SK-N-SH treated with all-trans-retinoic acid at 6 μM for 48 hours (cell line): ENCODE measurements around the gene RITA1.

Experiments used
- ATAC-seq: fragments of 200-7000 bp; cut with Tn5 transposase; 3 replicates; pipeline ENCODE4 v1.9.1; 2020; ENCODE audit warnings: mild to moderate bottlenecking, moderate library complexity
- ARNTL ChIP-seq: fragments of 450-650 bp; formaldehyde crosslinking; IDR thresholded peaks from 2 replicates; pipeline ENCODE4 v1.5.0; 2020; ENCODE audit warnings: low read depth, mild to moderate bottlenecking, moderate library complexity, borderline replicate concordance
- BACH2 ChIP-seq: fragments of 250-450 bp; sonication (Bioruptor Pico); IDR thresholded peaks from 2 replicates; pipeline ENCODE4 v1.9.0; 2021; ENCODE audit warnings: mild to moderate bottlenecking, borderline replicate concordance
- CSDC2 ChIP-seq: fragments of 250-450 bp; sonication (Bioruptor Pico); IDR thresholded peaks from 2 replicates; pipeline ENCODE4 v1.5.0; 2020; ENCODE audit warnings: mild to moderate bottlenecking, moderate library complexity
- ESRRG ChIP-seq: fragments of 250-450 bp; sonication (Bioruptor Pico); IDR thresholded peaks from 2 replicates; pipeline ENCODE4 v1.6.1; 2021; ENCODE audit warnings: mild to moderate bottlenecking
- ISL1 ChIP-seq: fragments of 250-450 bp; sonication (Bioruptor Pico); IDR thresholded peaks from 2 replicates; pipeline ENCODE4 v2.1.2; 2022; ENCODE audit warnings: mild to moderate bottlenecking, moderate library complexity
- OSR1 ChIP-seq: fragments of 250-450 bp; sonication (Bioruptor Pico); IDR thresholded peaks from 2 replicates; pipeline ENCODE4 v1.8.0; 2022; ENCODE audit warnings: moderate library complexity, mild to moderate bottlenecking, inconsistent platforms
- PPARA ChIP-seq: fragments of 250-450 bp; sonication (Bioruptor Pico); IDR thresholded peaks from 2 replicates; pipeline ENCODE4 v1.5.0; 2020; ENCODE audit warnings: mild to moderate bottlenecking, borderline replicate concordance
- RARB ChIP-seq: fragments of 250-450 bp; sonication (Bioruptor Pico); IDR thresholded peaks from 2 replicates; pipeline ENCODE4 v1.8.0; 2021; ENCODE audit warnings: mild to moderate bottlenecking, moderate library complexity
- SNAI2 ChIP-seq: fragments of 250-450 bp; sonication (Bioruptor Pico); IDR thresholded peaks from 2 replicates; pipeline ENCODE4 v1.5.0; 2020; ENCODE audit warnings: mild to moderate bottlenecking, moderate library complexity
- TCF4 ChIP-seq: fragments of 250-450 bp; sonication (Bioruptor Pico); IDR thresholded peaks from 2 replicates; pipeline ENCODE4 v1.8.0; 2021; ENCODE audit warnings: mild to moderate bottlenecking, moderate library complexity, borderline replicate concordance
- TOX ChIP-seq: fragments of 250-450 bp; sonication (Bioruptor Pico); IDR thresholded peaks from 2 replicates; pipeline ENCODE4 v1.8.0; 2021; ENCODE audit warnings: mild to moderate bottlenecking, moderate library complexity, borderline replicate concordance
- ZC3H10 ChIP-seq: fragments of 250-450 bp; sonication (Bioruptor Pico); IDR thresholded peaks from 2 replicates; pipeline ENCODE4 v1.5.1; 2021; ENCODE audit warnings: mild to moderate bottlenecking, moderate library complexity
- ZFP3 ChIP-seq: fragments of 250-450 bp; sonication (Bioruptor Pico); IDR thresholded peaks from 2 replicates; pipeline ENCODE4 v1.5.0; 2020; ENCODE audit warnings: mild to moderate bottlenecking, moderate library complexity
- ZFP30 ChIP-seq: fragments of 450-650 bp; formaldehyde crosslinking; IDR thresholded peaks from 2 replicates; pipeline ENCODE4 v1.5.0; 2022; ENCODE audit warnings: mild to moderate bottlenecking, moderate library complexity
- ZNF565 ChIP-seq: fragments of 450-650 bp; formaldehyde crosslinking; conservative IDR thresholded peaks from 2 replicates; pipeline ENCODE4 v1.5.0; 2020; ENCODE audit warnings: low read depth, mild to moderate bottlenecking, moderate library complexity
- ZNF70 ChIP-seq: fragments of 450-650 bp; formaldehyde crosslinking; IDR thresholded peaks from 2 replicates; pipeline ENCODE4 v1.5.0; 2020; ENCODE audit warnings: mild to moderate bottlenecking, moderate library complexity
- ZNF8 ChIP-seq: fragments of 450-650 bp; formaldehyde crosslinking; IDR thresholded peaks from 2 replicates; pipeline ENCODE4 v1.5.0; 2020; ENCODE audit warnings: mild to moderate bottlenecking, moderate library complexity
- TF ChIP-seq, protein P1 (sequence below): fragments of 250-450 bp; sonication (Bioruptor Pico); IDR thresholded peaks from 2 replicates; pipeline ENCODE4 v1.8.0; 2021; ENCODE audit warnings: low read depth, mild to moderate bottlenecking, moderate library complexity, borderline replicate concordance
- TF ChIP-seq, protein P2 (sequence below): fragments of 250-450 bp; sonication (Bioruptor Pico); IDR thresholded peaks from 2 replicates; pipeline ENCODE4 v1.8.0; 2020; ENCODE audit warnings: mild to moderate bottlenecking, moderate library complexity, borderline replicate concordance
- TF ChIP-seq, protein P3 (sequence below): fragments of 250-450 bp; sonication (Bioruptor Pico); IDR thresholded peaks from 2 replicates; pipeline ENCODE4 v1.5.1; 2020; ENCODE audit warnings: low read depth, mild to moderate bottlenecking, moderate library complexity
- TF ChIP-seq, protein P4 (sequence below): fragments of 250-450 bp; sonication (Bioruptor Pico); IDR thresholded peaks from 2 replicates; pipeline ENCODE4 v1.5.0; 2020; ENCODE audit warnings: mild to moderate bottlenecking, moderate library complexity

Gene RITA1

DNA sequence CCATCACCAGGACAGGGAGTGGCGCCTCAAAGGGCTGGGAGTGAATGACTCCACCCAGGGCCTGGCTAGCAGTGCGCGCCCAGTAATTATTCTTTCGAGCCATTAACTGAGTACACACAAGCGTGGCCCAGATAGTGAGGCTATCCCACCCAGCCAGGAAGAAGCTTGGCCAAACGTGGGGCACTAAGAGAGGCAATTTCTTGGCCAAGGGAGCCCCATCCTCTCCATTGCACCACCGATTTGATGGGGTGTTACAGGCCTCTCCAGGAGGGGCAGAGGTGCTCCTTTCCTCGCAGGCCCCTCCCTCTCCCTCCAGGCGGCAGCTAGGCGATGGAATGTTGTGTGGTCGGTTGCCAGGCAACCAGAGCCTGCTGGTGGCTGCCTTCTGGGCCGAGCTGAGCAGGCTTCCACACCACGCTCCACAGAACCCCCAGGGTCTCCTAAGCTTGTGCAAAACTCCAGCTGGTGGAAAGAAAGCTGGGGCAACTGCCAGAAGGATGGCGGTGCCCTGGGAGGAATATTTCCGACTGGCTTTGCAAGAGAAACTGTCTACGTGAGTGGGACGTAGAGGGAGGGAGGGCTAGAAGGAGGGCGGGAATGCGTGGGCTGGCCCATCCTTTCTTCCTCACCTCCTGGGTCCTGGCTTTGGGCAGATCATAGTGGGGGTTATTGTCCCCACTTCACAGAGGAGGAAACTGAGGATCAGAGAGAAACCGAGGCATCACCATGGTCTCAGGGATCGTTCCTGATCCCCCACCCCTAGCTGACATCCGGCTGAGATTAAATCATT lies 36.0 kb upstream of the RITA1 start, which contains the start of gene CFAP73 (continued):
- TF ChIP-seq, protein P1, sequence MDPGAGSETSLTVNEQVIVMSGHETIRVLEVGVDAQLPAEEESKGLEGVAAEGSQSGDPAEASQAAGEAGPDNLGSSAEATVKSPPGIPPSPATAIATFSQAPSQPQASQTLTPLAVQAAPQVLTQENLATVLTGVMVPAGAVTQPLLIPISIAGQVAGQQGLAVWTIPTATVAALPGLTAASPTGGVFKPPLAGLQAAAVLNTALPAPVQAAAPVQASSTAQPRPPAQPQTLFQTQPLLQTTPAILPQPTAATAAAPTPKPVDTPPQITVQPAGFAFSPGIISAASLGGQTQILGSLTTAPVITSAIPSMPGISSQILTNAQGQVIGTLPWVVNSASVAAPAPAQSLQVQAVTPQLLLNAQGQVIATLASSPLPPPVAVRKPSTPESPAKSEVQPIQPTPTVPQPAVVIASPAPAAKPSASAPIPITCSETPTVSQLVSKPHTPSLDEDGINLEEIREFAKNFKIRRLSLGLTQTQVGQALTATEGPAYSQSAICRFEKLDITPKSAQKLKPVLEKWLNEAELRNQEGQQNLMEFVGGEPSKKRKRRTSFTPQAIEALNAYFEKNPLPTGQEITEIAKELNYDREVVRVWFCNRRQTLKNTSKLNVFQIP (CRISPR knock-in tag), result no peak
- no peak for TF ChIP-seq ZNF565 (CRISPR knock-in tag)
- TF ChIP-seq BACH2 (CRISPR knock-in tag), result no peak
- TF ChIP-seq, protein P2, sequence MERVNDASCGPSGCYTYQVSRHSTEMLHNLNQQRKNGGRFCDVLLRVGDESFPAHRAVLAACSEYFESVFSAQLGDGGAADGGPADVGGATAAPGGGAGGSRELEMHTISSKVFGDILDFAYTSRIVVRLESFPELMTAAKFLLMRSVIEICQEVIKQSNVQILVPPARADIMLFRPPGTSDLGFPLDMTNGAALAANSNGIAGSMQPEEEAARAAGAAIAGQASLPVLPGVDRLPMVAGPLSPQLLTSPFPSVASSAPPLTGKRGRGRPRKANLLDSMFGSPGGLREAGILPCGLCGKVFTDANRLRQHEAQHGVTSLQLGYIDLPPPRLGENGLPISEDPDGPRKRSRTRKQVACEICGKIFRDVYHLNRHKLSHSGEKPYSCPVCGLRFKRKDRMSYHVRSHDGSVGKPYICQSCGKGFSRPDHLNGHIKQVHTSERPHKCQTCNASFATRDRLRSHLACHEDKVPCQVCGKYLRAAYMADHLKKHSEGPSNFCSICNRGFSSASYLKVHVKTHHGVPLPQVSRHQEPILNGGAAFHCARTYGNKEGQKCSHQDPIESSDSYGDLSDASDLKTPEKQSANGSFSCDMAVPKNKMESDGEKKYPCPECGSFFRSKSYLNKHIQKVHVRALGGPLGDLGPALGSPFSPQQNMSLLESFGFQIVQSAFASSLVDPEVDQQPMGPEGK (CRISPR knock-in tag), result no peak
- no peak for TF ChIP-seq SNAI2 (CRISPR knock-in tag)

DNA sequence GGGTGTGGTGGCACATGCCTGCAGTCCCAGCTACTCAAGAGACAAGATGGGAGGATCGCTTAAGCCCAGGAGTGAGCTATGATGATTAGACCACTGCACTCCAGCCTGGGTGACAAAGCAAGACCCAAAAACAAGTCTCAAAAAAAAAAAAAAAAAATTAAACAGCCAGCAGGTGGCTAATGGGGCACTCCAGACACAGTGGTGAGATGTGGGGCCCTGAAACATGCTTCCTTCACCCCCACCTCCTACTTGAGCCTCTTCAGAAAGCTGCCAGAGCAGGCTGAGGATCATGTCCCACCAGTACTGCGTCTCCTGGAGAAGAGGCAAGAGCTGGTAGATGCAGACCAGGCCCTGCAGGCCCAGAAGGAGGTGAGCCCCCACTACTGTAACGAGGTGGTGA lies 33.9 kb upstream of the RITA1 start:
- ATAC-seq, result no peak
- TF ChIP-seq, protein P3, sequence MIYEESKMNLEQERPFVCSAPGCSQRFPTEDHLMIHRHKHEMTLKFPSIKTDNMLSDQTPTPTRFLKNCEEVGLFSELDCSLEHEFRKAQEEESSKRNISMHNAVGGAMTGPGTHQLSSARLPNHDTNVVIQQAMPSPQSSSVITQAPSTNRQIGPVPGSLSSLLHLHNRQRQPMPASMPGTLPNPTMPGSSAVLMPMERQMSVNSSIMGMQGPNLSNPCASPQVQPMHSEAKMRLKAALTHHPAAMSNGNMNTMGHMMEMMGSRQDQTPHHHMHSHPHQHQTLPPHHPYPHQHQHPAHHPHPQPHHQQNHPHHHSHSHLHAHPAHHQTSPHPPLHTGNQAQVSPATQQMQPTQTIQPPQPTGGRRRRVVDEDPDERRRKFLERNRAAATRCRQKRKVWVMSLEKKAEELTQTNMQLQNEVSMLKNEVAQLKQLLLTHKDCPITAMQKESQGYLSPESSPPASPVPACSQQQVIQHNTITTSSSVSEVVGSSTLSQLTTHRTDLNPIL (CRISPR knock-in tag), result no peak
- TF ChIP-seq TCF4 (no peak), ESRRG (no peak), ZNF565 (CRISPR knock-in tag) (no peak), RARB (no peak), ARNTL (CRISPR knock-in tag) (no peak)
- TF ChIP-seq, protein P2 (CRISPR knock-in tag), result no peak

DNA sequence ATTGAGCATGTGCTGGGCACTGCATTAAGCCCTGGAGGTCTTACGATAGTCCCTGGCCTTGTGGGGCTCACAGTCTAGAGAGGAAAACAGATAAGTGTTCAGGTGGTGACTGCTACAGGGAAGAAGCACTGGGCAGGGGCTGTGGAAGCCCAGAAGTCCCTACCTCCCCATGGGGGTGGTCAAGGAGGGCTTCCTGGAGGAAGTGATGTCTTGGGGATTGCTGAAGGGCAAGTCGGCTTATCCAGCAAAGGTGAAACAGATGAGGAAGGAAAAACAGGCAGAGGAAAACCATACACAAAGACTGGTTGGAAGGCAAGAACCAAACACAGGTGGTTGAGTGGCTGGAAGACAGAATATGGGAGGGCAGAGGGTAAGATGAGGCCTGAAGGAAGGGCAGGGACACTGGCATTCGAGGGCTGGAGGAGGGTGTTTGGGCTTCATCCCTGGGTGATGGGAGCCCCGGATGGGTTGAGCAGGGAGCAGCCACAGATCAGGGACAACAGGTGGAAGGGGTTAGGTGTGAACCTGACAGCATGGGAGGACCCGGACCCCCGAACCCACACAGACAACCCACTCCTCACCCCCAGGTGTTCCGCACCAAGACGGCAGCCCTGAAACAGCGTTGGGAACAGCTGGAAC lies 33.2 kb upstream of the RITA1 start:
- ATAC-seq, result no peak
- no peak for TF ChIP-seq ZFP30 (CRISPR knock-in tag)
- TF ChIP-seq ZC3H10, result no peak
- TF ChIP-seq, protein P1 (CRISPR knock-in tag), result no peak
- TF ChIP-seq RARB, result no peak
- TF ChIP-seq, protein P2 (CRISPR knock-in tag), result no peak
- TF ChIP-seq OSR1 (CRISPR knock-in tag), result no peak
- no peak for TF ChIP-seq TOX (CRISPR knock-in tag)
- TF ChIP-seq ZNF70 (CRISPR knock-in tag), result no peak
- no peak for TF ChIP-seq ISL1 (CRISPR knock-in tag)
- no peak for TF ChIP-seq ZFP3 (CRISPR knock-in tag)
- TF ChIP-seq, protein P4, sequence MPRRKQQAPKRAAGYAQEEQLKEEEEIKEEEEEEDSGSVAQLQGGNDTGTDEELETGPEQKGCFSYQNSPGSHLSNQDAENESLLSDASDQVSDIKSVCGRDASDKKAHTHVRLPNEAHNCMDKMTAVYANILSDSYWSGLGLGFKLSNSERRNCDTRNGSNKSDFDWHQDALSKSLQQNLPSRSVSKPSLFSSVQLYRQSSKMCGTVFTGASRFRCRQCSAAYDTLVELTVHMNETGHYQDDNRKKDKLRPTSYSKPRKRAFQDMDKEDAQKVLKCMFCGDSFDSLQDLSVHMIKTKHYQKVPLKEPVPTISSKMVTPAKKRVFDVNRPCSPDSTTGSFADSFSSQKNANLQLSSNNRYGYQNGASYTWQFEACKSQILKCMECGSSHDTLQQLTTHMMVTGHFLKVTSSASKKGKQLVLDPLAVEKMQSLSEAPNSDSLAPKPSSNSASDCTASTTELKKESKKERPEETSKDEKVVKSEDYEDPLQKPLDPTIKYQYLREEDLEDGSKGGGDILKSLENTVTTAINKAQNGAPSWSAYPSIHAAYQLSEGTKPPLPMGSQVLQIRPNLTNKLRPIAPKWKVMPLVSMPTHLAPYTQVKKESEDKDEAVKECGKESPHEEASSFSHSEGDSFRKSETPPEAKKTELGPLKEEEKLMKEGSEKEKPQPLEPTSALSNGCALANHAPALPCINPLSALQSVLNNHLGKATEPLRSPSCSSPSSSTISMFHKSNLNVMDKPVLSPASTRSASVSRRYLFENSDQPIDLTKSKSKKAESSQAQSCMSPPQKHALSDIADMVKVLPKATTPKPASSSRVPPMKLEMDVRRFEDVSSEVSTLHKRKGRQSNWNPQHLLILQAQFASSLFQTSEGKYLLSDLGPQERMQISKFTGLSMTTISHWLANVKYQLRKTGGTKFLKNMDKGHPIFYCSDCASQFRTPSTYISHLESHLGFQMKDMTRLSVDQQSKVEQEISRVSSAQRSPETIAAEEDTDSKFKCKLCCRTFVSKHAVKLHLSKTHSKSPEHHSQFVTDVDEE, result no peak
- no peak for TF ChIP-seq ZNF565 (CRISPR knock-in tag)
- TF ChIP-seq PPARA (CRISPR knock-in tag), result no peak
- no peak for TF ChIP-seq CSDC2 (CRISPR knock-in tag)
- no peak for TF ChIP-seq ZNF8
- TF ChIP-seq, protein P3 (CRISPR knock-in tag), result no peak
- no peak for TF ChIP-seq SNAI2 (CRISPR knock-in tag)
